Trophoblast cell (in vitro differentiated cells and primary cell): ENCODE measurements around the gene LRRC3.
"Not testable (repeated sequence)": the region's sequence is repeated elsewhere in the genome, so short reads cannot be mapped to it uniquely, and the experiment has no call there.

Experiments
- DNase-seq, 2 donors: peaks; one replicate each; pipeline ENCODE4 v3.0.0-alpha.2; 2016
- H2AFZ ChIP-seq: 2 replicates; pipeline ENCODE4 v1.6.1; 2013; ENCODE audit warnings: low read length, moderate library complexity, mild to moderate bottlenecking; ENCODE audit not compliant: insufficient read depth, poor library complexity
- H2AK5ac ChIP-seq: 2 replicates; pipeline ENCODE4 v1.6.1; 2013; ENCODE audit warnings: mild to moderate bottlenecking, low read length
- H2BK120ac ChIP-seq: 2 replicates; pipeline ENCODE4 v1.6.1; 2013; ENCODE audit warnings: low read length, mild to moderate bottlenecking, moderate library complexity; ENCODE audit not compliant: insufficient read depth, poor library complexity
- H2BK12ac ChIP-seq: 2 replicates; pipeline ENCODE4 v1.6.1; 2013; ENCODE audit warnings: mild to moderate bottlenecking, low read length, moderate library complexity
- H2BK5ac ChIP-seq: 2 replicates; pipeline ENCODE4 v1.6.1; 2013; ENCODE audit warnings: low read length, low read depth, moderate library complexity, mild to moderate bottlenecking; ENCODE audit not compliant: poor library complexity
- H3K14ac ChIP-seq: 2 replicates; pipeline ENCODE4 v1.6.1; 2013; ENCODE audit warnings: mild to moderate bottlenecking, low read length
- H3K18ac ChIP-seq: 2 replicates; pipeline ENCODE4 v1.6.1; 2013; ENCODE audit warnings: mild to moderate bottlenecking, low read length
- H3K23ac ChIP-seq: 2 replicates; pipeline ENCODE4 v1.6.1; 2013; ENCODE audit warnings: low read length
- H3K27ac ChIP-seq: 2 replicates; pipeline ENCODE4 v1.5.1; 2013; ENCODE audit warnings: low read depth, mild to moderate bottlenecking, inconsistent platforms, low read length, moderate library complexity
- H3K27me3 ChIP-seq: 2 replicates; pipeline ENCODE4 v1.6.1; 2013; ENCODE audit warnings: inconsistent platforms, mild to moderate bottlenecking, low read length, moderate library complexity; ENCODE audit not compliant: insufficient read depth
- H3K36me3 ChIP-seq, 2 experiments: 1 replicate in 1 of 2; 2 replicates in 1 of 2; pipeline ENCODE4 v1.6.1; 2013; ENCODE audit warnings: low read length in 2 of 2, mild to moderate bottlenecking in 2 of 2, moderate library complexity in 1 of 2; ENCODE audit not compliant: insufficient read depth in 2 of 2, control insufficient read depth in 1 of 2
- H3K4ac ChIP-seq: 2 replicates; pipeline ENCODE4 v1.6.1; 2013; ENCODE audit warnings: low read depth, mild to moderate bottlenecking, low read length, moderate library complexity
- H3K4me1 ChIP-seq, 2 experiments: 1 replicate in 1 of 2; 2 replicates in 1 of 2; pipeline ENCODE4 v1.6.1; 2013; ENCODE audit warnings: low read length in 2 of 2, mild to moderate bottlenecking in 2 of 2, moderate library complexity in 1 of 2; ENCODE audit not compliant: insufficient read depth in 2 of 2, control insufficient read depth in 1 of 2
- H3K4me2 ChIP-seq: 2 replicates; pipeline ENCODE4 v1.6.1; 2013; ENCODE audit warnings: inconsistent platforms, mild to moderate bottlenecking, low read length, moderate library complexity
- H3K4me3 ChIP-seq: 2 replicates; pipeline ENCODE4 v1.5.1; 2013; ENCODE audit warnings: mild to moderate bottlenecking, low read depth, low read length, inconsistent platforms
- H3K79me1 ChIP-seq: one replicate; pipeline ENCODE4 v1.6.1; 2013; ENCODE audit warnings: low read length
- H3K79me2 ChIP-seq: 2 replicates; pipeline ENCODE4 v1.6.1; 2013; ENCODE audit warnings: low read length, mild to moderate bottlenecking; ENCODE audit not compliant: control insufficient read depth, insufficient read depth, poor library complexity
- H3K9ac ChIP-seq: 2 replicates; pipeline ENCODE4 v1.6.1; 2013; ENCODE audit warnings: mild to moderate bottlenecking, low read length
- H3K9me3 ChIP-seq: 2 replicates; pipeline ENCODE4 v1.6.1; 2013; ENCODE audit warnings: low read depth, mild to moderate bottlenecking, control low read depth, inconsistent platforms, low read length; ENCODE audit not compliant: insufficient read depth
- H4K12ac ChIP-seq: 2 replicates; pipeline ENCODE4 v1.6.1; 2013; ENCODE audit warnings: low read depth, mild to moderate bottlenecking, low read length, moderate library complexity
- H4K8ac ChIP-seq: 2 replicates; pipeline ENCODE4 v1.6.1; 2013; ENCODE audit warnings: low read depth, mild to moderate bottlenecking, low read length, moderate library complexity
- H4K91ac ChIP-seq: one replicate; pipeline ENCODE4 v1.6.1; 2013; ENCODE audit warnings: low read depth, mild to moderate bottlenecking, low read length, moderate library complexity
- WGBS: extraction: QIAGEN DNeasy Blood & Tissue Kit; methylation state at CpG from one replicate; pipeline ENCODE4 v1.1.7; 2013; ENCODE audit warnings: missing lambda C conversion rate; ENCODE audit not compliant: insufficient read length, insufficient coverage; ENCODE audit errors: extremely low coverage; 5-methylcytosine and 5-hydroxymethylcytosine counted together

LRRC3 gene

DNA sequence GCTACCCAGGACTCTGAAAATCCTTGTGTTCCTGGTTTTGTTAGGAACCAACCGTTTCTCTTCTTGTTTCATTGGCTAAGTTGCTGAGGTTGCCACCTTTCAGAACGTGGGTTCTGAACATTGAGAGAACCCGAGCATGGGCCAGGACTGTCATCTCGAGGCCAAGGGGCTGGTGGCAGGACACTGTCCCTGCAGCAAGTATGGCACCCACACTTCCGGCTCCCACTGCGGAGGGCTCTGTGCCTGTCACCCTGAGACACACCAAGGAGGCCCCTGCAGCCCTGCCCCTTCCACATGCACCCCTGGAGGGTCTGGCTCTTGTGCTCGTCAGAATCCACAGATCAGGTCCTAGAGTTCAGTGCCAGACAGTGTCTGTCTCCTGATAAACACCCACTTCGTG is 39.1 kb upstream of the LRRC3 start:
- no peaks in the 10 kb centered on the region for H3K79me2 ChIP-seq
- no peaks in the 10 kb centered on the region for H3K36me3 ChIP-seq
- no peak for DNase-seq
- no peak overlapping the region for H2BK120ac ChIP-seq
- H3K9me3 ChIP-seq: peaks cover 44% of the 10 kb centered on the region
- no peaks in the 10 kb centered on the region for H3K27me3 ChIP-seq
- H3K4me3 ChIP-seq: no peak overlapping the region
- no peak overlapping the region for H2AK5ac ChIP-seq
- H3K23ac ChIP-seq: no peak overlapping the region
- no peak overlapping the region for H2AFZ ChIP-seq
- no peak overlapping the region for H2BK12ac ChIP-seq
- H3K4ac ChIP-seq: no peak overlapping the region
- H4K91ac ChIP-seq: no peak overlapping the region
- no peak overlapping the region for H3K9ac ChIP-seq
- no peak overlapping the region for H4K8ac ChIP-seq
- H3K4me1 ChIP-seq: no peaks in the 10 kb centered on the region
- no peak overlapping the region for H3K14ac ChIP-seq
- no peak overlapping the region for H2BK5ac ChIP-seq
- no peak overlapping the region for H3K27ac ChIP-seq
- H4K12ac ChIP-seq: no peak overlapping the region
- no peak overlapping the region for H3K4me2 ChIP-seq
- no peaks in the 10 kb centered on the region for H3K79me1 ChIP-seq
- no peak overlapping the region for H3K18ac ChIP-seq
- WGBS: no CpG with 5 or more reads among the region's 8 CpGs

DNA sequence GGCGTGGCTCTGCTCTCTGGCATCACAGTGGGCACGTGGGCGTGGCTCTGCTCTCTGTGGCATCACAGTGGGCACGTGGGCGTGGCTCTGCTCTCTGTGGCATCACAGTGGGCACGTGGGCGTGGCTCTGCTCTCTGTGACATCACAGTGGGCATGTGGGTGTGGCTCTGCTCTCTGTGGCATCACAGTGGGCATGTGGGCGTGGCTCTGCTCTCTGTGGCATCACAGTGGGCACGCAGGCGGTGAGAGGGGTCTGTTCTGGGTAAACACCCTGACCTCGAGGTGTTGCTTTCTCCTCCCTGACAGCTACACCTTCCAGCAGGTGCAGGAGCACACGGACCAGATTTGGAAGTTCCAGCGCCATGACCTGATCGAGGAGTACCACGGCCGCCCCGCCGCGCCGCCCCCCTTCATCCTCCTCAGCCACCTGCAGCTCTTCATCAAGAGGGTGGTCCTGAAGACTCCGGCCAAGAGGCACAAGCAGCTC is 37.6 kb upstream of the LRRC3 start:
- H2AK5ac ChIP-seq: not testable (repeated sequence)

DNA sequence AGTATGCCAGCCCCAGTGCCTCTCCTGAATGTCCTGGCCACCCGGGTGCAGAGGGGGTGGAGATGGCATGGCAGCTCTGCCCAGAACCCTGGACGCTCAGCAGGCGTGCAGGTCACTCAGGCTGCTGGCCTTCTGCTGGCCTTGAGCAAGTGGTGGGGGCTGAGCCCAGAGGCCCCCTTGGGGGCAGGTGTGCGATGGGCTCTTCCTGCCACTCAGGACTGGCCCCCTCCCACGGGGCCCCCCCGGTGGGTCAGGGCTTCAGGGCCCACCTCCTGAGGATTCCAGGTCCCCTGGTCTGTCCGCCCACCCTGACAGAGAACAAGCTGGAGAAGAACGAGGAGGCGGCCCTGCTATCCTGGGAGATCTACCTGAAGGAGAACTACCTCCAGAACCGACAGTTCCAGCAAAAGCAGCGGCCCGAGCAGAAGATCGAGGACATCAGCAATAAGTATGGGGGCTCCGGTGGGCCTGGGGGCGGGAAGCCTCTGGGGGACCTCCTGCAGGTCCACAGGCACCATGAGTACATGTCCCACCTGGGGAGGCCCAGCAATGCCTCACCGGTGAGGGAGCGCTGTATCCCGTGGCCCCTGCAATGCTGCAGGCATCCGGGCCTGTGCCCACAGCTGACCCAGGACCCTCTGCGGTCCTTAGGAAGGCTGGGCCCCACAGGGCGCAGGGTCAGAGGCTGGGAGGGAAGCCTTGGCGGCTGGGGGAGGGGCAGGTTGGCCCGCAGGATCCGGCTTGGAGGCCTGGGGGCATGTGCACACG is 37.0 kb upstream of the LRRC3 start:
- Histone ChIP-seq H3K79me2 (no peaks in the 10 kb centered on the region), H4K12ac (no peak overlapping the region), H2AK5ac (no peak overlapping the region), H3K36me3 (no peaks in the 10 kb centered on the region), H3K79me1 (no peaks in the 10 kb centered on the region), H3K4me1 (no peaks in the 10 kb centered on the region), H3K9me3 (peaks cover 44% of the 10 kb centered on the region), H3K27me3 (no peaks in the 10 kb centered on the region), H3K18ac (no peak overlapping the region), H2BK12ac (no peak overlapping the region), H4K8ac (no peak overlapping the region), H3K4me2 (no peak overlapping the region), H3K4me3 (no peak overlapping the region), H2BK120ac (no peak overlapping the region), H3K4ac (no peak overlapping the region), H2BK5ac (no peak overlapping the region), H4K91ac (no peak overlapping the region), H3K23ac (no peak overlapping the region), H2AFZ (no peak overlapping the region), H3K9ac (no peak overlapping the region), H3K14ac (no peak overlapping the region), H3K27ac (no peak overlapping the region)
- DNase-seq: no peak
- no CpG with 5 or more reads among the region's 25 CpGs for WGBS

More for the DNA sequence above, 37.6 kb upstream of the LRRC3 start:
- H3K14ac ChIP-seq, H3K18ac ChIP-seq, H3K4ac ChIP-seq, H2BK5ac ChIP-seq, H2AFZ ChIP-seq, H3K79me1 ChIP-seq, H3K27me3 ChIP-seq, H3K9ac ChIP-seq, H4K12ac ChIP-seq, H3K4me3 ChIP-seq, H3K79me2 ChIP-seq, H2BK12ac ChIP-seq, H4K91ac ChIP-seq, H3K23ac ChIP-seq, H4K8ac ChIP-seq, H3K36me3 ChIP-seq, DNase-seq, H2BK120ac ChIP-seq, H3K4me2 ChIP-seq, H3K27ac ChIP-seq, H3K4me1 ChIP-seq: not testable (repeated sequence)
- peaks cover 44% of the 10 kb centered on the region for H3K9me3 ChIP-seq
- WGBS: no CpG with 5 or more reads among the region's 21 CpGs

DNA sequence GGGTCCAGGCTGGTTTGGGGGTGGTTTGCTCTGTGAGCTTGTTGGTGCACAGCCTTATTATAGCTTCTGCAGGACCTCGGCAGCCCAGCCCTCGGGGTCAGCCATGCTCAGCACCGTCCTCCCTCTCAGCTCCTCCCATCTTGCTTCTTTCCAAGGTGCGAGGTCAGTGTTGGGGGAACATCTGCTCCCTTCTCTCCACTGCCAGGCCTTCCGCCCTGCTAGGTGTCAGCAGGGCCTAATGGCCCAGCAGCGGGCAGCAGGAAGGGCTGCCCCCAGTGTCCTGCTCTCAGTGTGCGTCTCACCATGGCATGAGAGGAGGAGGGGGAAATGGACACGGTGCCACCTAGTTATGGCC is 36.5 kb upstream of the LRRC3 start:
- Histone ChIP-seq H3K14ac (no peak overlapping the region), H3K4me3 (no peak overlapping the region), H2BK12ac (no peak overlapping the region), H3K27ac (no peak overlapping the region), H4K91ac (no peak overlapping the region), H3K18ac (no peak overlapping the region), H3K79me1 (no peaks in the 10 kb centered on the region), H3K36me3 (no peaks in the 10 kb centered on the region), H2BK120ac (no peak overlapping the region), H3K27me3 (no peaks in the 10 kb centered on the region), H3K4me2 (no peak overlapping the region), H4K8ac (no peak overlapping the region), H3K9me3 (peaks cover 41% of the 10 kb centered on the region), H3K4ac (no peak overlapping the region), H3K9ac (no peak overlapping the region), H2BK5ac (no peak overlapping the region), H3K79me2 (no peaks in the 10 kb centered on the region), H4K12ac (no peak overlapping the region), H3K4me1 (no peaks in the 10 kb centered on the region), H2AK5ac (no peak overlapping the region), H3K23ac (no peak overlapping the region), H2AFZ (no peak overlapping the region)
- WGBS: no CpG with 5 or more reads among the region's 8 CpGs
- DNase-seq: no peak
